ENCODE data around the gene SERPINA4.

SERPINA4 gene

GRCh38 chr14:94542811-94543440, 18.3 kb upstream of the SERPINA4 start:
- DNase-seq = no peak

- DNase-seq = no peak
These were observed 17.7 kb upstream of the SERPINA4 start for GRCh38 chr14:94543449-94544124.

- no peak for DNase-seq
These were observed 16.5 kb upstream of the SERPINA4 start for GRCh38 chr14:94544726-94545125.

GRCh38 chr14:94545131-94545841, 16.0 kb upstream of the SERPINA4 start:
- DNase-seq = no peak

- DNase-seq = no peak
These were observed 14.0 kb upstream of the SERPINA4 start for GRCh38 chr14:94547151-94547680.

GRCh38 chr14:94547726-94548125, 13.5 kb upstream of the SERPINA4 start:
- DNase-seq = no peak

- DNase-seq = no peak
These were observed 12.9 kb upstream of the SERPINA4 start for GRCh38 chr14:94548131-94548998.

GRCh38 chr14:94548999-94549985, 11.9 kb upstream of the SERPINA4 start:
- no peak for DNase-seq

GRCh38 chr14:94550041-94550440, 11.2 kb upstream of the SERPINA4 start:
- DNase-seq = no peak

- DNase-seq = no peak
These were observed 5.3 kb upstream of the SERPINA4 start for GRCh38 chr14:94555991-94556390.

GRCh38 chr14:94557327-94557726, 3.9 kb upstream of the SERPINA4 start:
- DNase-seq = no peak

GRCh38 chr14:94558842-94559241, 2.4 kb upstream of the SERPINA4 start:
- DNase-seq = no peak

GRCh38 chr14:94559638-94560290, 1.5 kb upstream of the SERPINA4 start:
- DNase-seq = no peak

- no peak for DNase-seq
These were observed 964 bp upstream of the SERPINA4 start for GRCh38 chr14:94560291-94560665.

- DNase-seq = no peak
These were observed 391 bp downstream of the SERPINA4 start for GRCh38 chr14:94561656-94562010.

GRCh38 chr14:94562022-94562421, 780 bp downstream of the SERPINA4 start:
- no peak for DNase-seq

GRCh38 chr14:94562941-94563883, 2.0 kb downstream of the SERPINA4 start:
- DNase-seq = no peak

GRCh38 chr14:94564381-94564780, 3.1 kb downstream of the SERPINA4 start:
- no peak for DNase-seq

GRCh38 chr14:94568186-94568585, 6.9 kb downstream of the SERPINA4 start:
- DNase-seq = no peak

- no peak for DNase-seq
These were observed 8.2 kb downstream of the SERPINA4 start for GRCh38 chr14:94569381-94570001.

Measured in NCI-H2081 treated with DMSO at 0.1 percent for 48 hours (cell line).